Colonic mucosa (tissue), 4 donors: ENCODE results near the gene HLA-DPB1. TPM values are rescaled to one million over a fixed set of nuclear protein-coding genes. Genes with fewer than 3 reads are reported as not detected.

Experiments used
- DNase-seq: peaks from one replicate; pipeline ENCODE4 v3.0.0-alpha.2; 2020
- H3K27ac ChIP-seq: fragments of 200-600 bp; one replicate; pipeline ENCODE4 v1.8.0; 2021
- H3K27me3 ChIP-seq: fragments of 200-600 bp; one replicate; pipeline ENCODE4 v1.8.0; 2021
- H3K36me3 ChIP-seq: fragments of 200-600 bp; one replicate; pipeline ENCODE4 v1.8.0; 2021
- H3K4me1 ChIP-seq: fragments of 200-600 bp; one replicate; pipeline ENCODE4 v1.8.0; 2021; ENCODE audit warnings: mild to moderate bottlenecking
- H3K4me3 ChIP-seq: fragments of 200-600 bp; one replicate; pipeline ENCODE4 v1.8.0; 2021
- H3K9ac ChIP-seq, 2 donors: one replicate each; pipeline ENCODE4 v1.7.0; 2013; ENCODE audit warnings: control low read depth in 2 of 2, low read depth in 2 of 2, low read length in 2 of 2
- H3K9me3 ChIP-seq: fragments of 200-600 bp; one replicate; pipeline ENCODE4 v1.8.0; 2021
- intact Hi-C: fragments of 100-400 bp; cut with DNase I; formaldehyde crosslinking; loops from one replicate; pipeline ENCODE4 v1.14.1; 2022
- total RNA-seq, 2 donors: library from RNA; stranded (reverse); fragmentation: NEBNext Ultra II Directional in 1 of 2; extraction: Animal tissue kit (Norgen Biotek cat#: 25700) in 1 of 2; gene quantifications; one replicate each; pipeline ENCODE4 v1.2.1, GENCODE V29; 2021
- TF ChIP-seq, protein P1 (sequence below): fragments of 200-600 bp; IDR thresholded peaks from one replicate; pipeline ENCODE4 v1.8.0; 2022; ENCODE audit warnings: antibody characterized with exemption, mild to moderate bottlenecking
- donor health status: healthy.
- donor health status: DM: no; HTN: no; CAD: no.
- donor health status: DM: no; HTN: no; CAD: no.

The HLA-DPB1 gene
- total RNA-seq, 2 donors from 2014 or later: 21.3 to 53.5 TPM

DNA sequence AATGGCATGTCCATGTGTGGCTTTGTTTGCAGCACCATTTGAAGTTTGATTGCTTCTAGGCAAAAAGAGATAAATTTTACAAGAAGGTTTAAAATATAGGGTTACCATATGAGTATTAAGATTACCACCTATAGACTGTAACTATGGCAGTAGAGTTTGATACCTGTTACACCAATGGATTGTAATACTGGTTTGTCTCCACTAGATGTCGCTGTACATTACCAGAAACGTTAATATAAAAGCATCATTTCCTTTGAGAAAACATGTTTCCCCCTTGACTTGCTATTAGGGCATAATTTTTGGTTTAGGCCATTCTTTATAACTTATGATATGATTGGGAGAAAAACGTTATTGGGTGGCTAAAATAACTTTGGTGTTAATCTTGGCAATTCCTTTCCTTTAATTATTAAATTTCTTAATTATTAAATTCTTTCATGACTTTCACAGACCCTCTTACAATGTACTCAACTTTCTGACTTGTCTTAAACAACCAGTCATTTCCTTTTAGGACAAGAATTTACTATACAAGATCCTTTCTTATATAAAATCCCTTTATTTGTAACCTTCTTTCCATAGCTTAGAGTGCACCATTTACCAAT is 42.8 kb downstream of the HLA-DPB1 start:
- no peak overlapping the region for H3K9ac ChIP-seq
- H3K4me3 ChIP-seq: no peak overlapping the region
- no peaks in the 10 kb centered on the region for H3K9me3 ChIP-seq
- DNase-seq: no peak
- TF ChIP-seq, protein P1, sequence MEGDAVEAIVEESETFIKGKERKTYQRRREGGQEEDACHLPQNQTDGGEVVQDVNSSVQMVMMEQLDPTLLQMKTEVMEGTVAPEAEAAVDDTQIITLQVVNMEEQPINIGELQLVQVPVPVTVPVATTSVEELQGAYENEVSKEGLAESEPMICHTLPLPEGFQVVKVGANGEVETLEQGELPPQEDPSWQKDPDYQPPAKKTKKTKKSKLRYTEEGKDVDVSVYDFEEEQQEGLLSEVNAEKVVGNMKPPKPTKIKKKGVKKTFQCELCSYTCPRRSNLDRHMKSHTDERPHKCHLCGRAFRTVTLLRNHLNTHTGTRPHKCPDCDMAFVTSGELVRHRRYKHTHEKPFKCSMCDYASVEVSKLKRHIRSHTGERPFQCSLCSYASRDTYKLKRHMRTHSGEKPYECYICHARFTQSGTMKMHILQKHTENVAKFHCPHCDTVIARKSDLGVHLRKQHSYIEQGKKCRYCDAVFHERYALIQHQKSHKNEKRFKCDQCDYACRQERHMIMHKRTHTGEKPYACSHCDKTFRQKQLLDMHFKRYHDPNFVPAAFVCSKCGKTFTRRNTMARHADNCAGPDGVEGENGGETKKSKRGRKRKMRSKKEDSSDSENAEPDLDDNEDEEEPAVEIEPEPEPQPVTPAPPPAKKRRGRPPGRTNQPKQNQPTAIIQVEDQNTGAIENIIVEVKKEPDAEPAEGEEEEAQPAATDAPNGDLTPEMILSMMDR: peak; percentile 85
- H3K27ac ChIP-seq: no peak overlapping the region
- H3K4me1 ChIP-seq: no peaks in the 10 kb centered on the region
- intact Hi-C loops: loop anchor here (5.0 kb wide), 1 partner anchor 34 kb away; no protein-coding TSS in a partner anchor
- no peaks in the 10 kb centered on the region for H3K36me3 ChIP-seq
- peaks cover 13% of the 10 kb centered on the region for H3K27me3 ChIP-seq

DNA sequence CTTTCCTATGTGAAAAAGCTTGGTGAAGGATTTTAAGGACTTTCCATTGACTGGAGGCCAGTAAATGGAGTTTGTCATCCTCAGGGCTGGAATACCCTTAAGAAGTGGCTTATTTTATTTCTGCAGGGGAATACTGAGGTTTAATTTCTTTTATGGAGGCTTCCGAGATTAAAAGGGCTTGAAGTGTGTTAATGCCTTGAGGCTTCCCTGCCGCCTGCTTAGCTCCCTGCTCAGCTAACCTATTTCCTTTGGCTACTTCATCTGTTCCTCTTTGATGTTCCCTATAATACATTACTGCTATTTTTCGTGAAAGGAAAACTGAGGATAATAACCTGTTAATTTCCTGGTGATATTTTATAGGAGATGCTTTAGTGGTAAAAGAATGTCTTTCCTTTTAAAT is 44.2 kb downstream of the HLA-DPB1 start:
- TF ChIP-seq, protein P1: no peak
- intact Hi-C loops: loop anchor here (5.0 kb wide), 1 partner anchor 127 kb away; no protein-coding TSS in a partner anchor
- Histone ChIP-seq H3K9ac (no peak overlapping the region), H3K27ac (no peak overlapping the region), H3K27me3 (peaks cover 13% of the 10 kb centered on the region), H3K4me1 (no peaks in the 10 kb centered on the region), H3K4me3 (no peak overlapping the region), H3K9me3 (no peaks in the 10 kb centered on the region), H3K36me3 (no peaks in the 10 kb centered on the region)
- no peak for DNase-seq

DNA sequence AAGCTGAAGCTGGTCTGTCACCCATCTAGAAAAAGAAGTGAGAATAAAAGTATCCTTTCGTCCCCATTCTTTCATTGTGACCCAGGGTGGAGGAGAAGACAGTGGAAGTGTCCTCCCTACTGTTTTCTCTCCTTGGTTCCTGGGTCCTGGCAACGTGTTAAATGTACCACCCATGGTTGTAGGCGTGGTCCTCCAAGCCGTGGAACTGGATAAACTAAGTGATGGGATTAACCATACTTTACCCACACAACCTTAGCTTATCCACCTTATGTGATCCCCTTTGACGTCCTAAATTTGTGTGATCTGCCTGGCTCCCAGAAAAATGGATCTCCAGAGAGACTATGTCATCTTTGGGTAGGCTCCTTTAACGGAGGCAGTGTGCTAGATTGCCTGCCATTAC is 47.4 kb downstream of the HLA-DPB1 start:
- TF ChIP-seq, protein P1: no peak
- H3K9ac ChIP-seq: no peak overlapping the region
- intact Hi-C loops: loop anchor here (5.0 kb wide), 1 partner anchor 124 kb away; no protein-coding TSS in a partner anchor

DNA sequence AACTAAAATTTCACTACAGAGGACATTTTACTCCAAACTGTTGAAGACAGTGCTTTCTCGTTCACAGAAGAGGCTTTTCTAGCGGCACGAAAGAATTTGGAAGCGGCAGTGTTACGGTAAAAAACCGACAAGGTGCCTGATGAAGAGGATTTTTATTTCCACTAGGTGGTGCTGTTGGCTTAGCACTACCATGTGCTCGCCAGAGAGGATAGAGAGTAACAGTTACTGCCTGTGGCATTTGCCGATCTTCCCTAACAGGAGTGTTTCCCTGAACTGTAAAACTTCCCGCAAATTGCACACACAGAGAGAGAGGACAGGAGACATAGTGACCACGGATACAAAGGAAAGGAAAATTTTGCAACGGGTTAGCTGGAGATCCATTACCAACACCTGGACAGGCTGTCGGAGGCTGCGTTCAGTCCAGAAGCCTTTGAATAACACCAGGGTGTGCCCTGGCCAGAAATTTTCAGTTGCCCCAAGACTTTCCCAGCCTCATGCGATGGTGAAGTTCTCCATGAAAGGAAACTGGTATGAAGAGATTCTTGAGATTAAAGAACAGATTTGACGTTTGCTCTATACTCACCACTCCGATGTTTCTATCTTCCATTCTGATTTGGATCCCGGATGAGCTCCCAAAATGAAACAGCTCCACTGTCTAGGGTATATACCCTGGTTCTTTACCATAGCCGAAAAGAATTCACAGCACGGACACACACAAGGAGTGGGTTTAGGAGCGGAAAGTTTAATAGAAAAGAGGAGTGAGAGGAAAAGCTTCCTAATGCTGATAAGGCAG is 48.1 kb downstream of the HLA-DPB1 start:
- TF ChIP-seq, protein P1: no peak

More for the DNA sequence above, 47.4 kb downstream of the HLA-DPB1 start:
- Histone ChIP-seq H3K27me3 (no peaks in the 10 kb centered on the region), H3K9me3 (no peaks in the 10 kb centered on the region), H3K4me3 (no peak overlapping the region), H3K36me3 (no peaks in the 10 kb centered on the region), H3K27ac (no peak overlapping the region), H3K4me1 (no peaks in the 10 kb centered on the region)
- no peak for DNase-seq

DNA sequence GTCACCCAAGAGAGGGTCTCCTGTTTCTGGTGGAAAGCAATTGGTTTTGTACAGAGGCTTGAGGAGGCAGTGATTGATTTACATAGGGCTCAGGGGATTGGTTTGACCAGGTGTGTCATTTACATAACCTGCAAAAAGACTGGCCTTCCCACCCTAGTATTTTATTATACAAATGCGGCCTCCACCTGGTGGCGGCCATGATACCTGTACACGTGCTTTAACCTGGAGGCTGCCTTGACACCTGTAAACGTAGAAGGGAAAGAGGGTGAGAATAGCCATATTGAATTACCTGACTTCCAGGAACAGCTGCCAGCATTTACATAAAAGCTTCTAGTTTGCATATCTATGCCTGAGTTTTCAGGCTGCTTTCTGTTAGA is 48.7 kb downstream of the HLA-DPB1 start:
- Histone ChIP-seq H3K36me3 (no peaks in the 10 kb centered on the region), H3K4me3 (no peak overlapping the region), H3K9ac (no peak overlapping the region), H3K9me3 (no peaks in the 10 kb centered on the region), H3K4me1 (no peaks in the 10 kb centered on the region), H3K27ac (no peak overlapping the region), H3K27me3 (no peaks in the 10 kb centered on the region)
- no peak for DNase-seq
- intact Hi-C loops: loop anchor here (5.0 kb wide), 1 partner anchor 123 kb away; no protein-coding TSS in a partner anchor
- TF ChIP-seq, protein P1: no peak

More for the DNA sequence above, 48.1 kb downstream of the HLA-DPB1 start:
- intact Hi-C loops: loop anchor here (5.0 kb wide), 1 partner anchor 123 kb away; no protein-coding TSS in a partner anchor
- Histone ChIP-seq H3K36me3 (no peaks in the 10 kb centered on the region), H3K27me3 (no peaks in the 10 kb centered on the region), H3K4me1 (no peaks in the 10 kb centered on the region), H3K9me3 (no peaks in the 10 kb centered on the region), H3K4me3 (no peak overlapping the region), H3K9ac (no peak overlapping the region), H3K27ac (no peak overlapping the region)
- no peak for DNase-seq
